ENCODE measurements around the gene ATG7. TPM values are rescaled to one million over a fixed set of nuclear protein-coding genes. Genes with fewer than 3 reads are reported as not detected.

ATG7 gene
- total and polyA plus RNA-seq, 4 donors, result 7.4 to 53.8 (median 15.6) TPM

- WGBS, result 94% methylated on average over 13 of the region's 13 CpGs
- H3K4me1 ChIP-seq (ENCODE audit: control insufficient read depth in 4 of 4, insufficient read depth in 4 of 4, low read length in 3 of 4), result peaks cover 5 to 14% (median 8%) of the 10 kb centered on the region in 4 donors
- no peaks in the 10 kb centered on the region for H3K9me3 ChIP-seq (ENCODE audit: control insufficient read depth in 4 of 4, low read length in 3 of 4)
- TF ChIP-seq NR2F2 (IDR thresholded peaks at IDR 0.05), result no peak
- DNase-seq (ENCODE audit: low spot score), result no peak
- H3K27ac ChIP-seq (ENCODE audit: low read depth in 1 of 2, low read length in 2 of 2), result no peak overlapping the region
- peaks cover 4 to 18% (median 11%) of the 10 kb centered on the region in 4 donors for H3K36me3 ChIP-seq (ENCODE audit: control insufficient read depth in 4 of 4, insufficient read depth in 3 of 4, low read depth in 1 of 4, low read length in 3 of 4)
- H3K9ac ChIP-seq (ENCODE audit: low read depth in 1 of 2, low read length in 2 of 2), result no peak overlapping the region
- no peaks in the 10 kb centered on the region for H3K27me3 ChIP-seq (ENCODE audit: control insufficient read depth in 4 of 4, insufficient read depth in 4 of 4, low read length in 3 of 4)
- no peak overlapping the region for H3K4me3 ChIP-seq (ENCODE audit: low read depth in 1 of 3, low read length in 3 of 3)
These were observed 283.1 kb downstream of the ATG7 start for GRCh38 chr3:11555211-11555782.

DNA sequence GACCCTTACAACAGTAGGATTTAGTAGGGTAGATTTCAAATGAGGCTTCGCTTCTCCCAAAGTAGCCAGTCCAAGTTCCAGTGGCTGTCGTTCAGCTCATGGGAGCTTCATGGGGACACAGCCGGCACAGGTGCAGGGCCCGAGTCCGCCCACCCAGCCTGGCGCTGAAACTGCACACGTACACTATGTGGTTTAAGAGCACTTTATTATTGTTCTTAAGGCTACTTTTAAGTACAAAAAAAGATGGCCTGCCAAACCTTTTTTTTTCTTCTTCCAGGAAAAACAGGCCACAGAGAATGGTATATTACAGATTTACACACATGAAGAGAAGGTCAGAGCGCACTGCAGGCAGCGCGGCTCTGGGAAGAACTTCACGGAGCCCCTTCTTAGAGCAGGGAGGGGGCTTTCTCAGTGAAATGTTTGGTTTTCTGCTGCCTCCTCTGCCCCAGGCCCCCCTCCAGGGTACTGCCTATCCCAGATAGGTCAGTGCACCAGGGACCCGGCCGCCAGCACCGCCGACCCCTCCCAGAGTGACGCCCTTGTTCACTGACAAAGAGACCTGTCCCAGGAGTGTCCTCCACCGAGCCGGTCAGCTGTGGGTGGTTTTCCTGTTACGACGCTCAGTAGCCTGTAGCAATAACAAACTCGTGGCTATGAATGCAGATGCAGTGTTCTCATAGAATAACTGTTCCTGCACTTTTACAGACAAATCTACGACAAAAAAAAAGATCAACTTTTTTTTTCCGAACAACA, 283.9 kb downstream of the ATG7 start:
- no peaks in the 10 kb centered on the region for H3K9me3 ChIP-seq (ENCODE audit: control insufficient read depth in 4 of 4, low read length in 3 of 4)
- peaks cover 5 to 14% (median 8%) of the 10 kb centered on the region in 4 donors for H3K4me1 ChIP-seq (ENCODE audit: control insufficient read depth in 4 of 4, insufficient read depth in 4 of 4, low read length in 3 of 4)
- H3K4me3 ChIP-seq (ENCODE audit: low read depth in 1 of 3, low read length in 3 of 3), result no peak overlapping the region
- no peaks in the 10 kb centered on the region for H3K27me3 ChIP-seq (ENCODE audit: control insufficient read depth in 4 of 4, insufficient read depth in 4 of 4, low read length in 3 of 4)
- no peak for DNase-seq (ENCODE audit: low spot score)
- no peak overlapping the region for H3K27ac ChIP-seq (ENCODE audit: low read depth in 1 of 2, low read length in 2 of 2)
- H3K36me3 ChIP-seq (ENCODE audit: control insufficient read depth in 4 of 4, insufficient read depth in 3 of 4, low read depth in 1 of 4, low read length in 3 of 4), result peaks cover 4 to 18% (median 11%) of the 10 kb centered on the region in 4 donors
- H3K9ac ChIP-seq (ENCODE audit: low read depth in 1 of 2, low read length in 2 of 2), result no peak overlapping the region
- WGBS, result 95% methylated on average over 23 of the region's 23 CpGs
- TF ChIP-seq ATF3 (IDR thresholded peaks at IDR 0.05) (no peak), EGR1 (IDR thresholded peaks at IDR 0.05; ENCODE audit: low read depth in 2 of 2) (no peak), SP1 (IDR thresholded peaks at IDR 0.05) (no peak), REST (IDR thresholded peaks at IDR 0.05) (no peak), ZBTB33 (IDR thresholded peaks at IDR 0.05) (no peak), JUND (IDR thresholded peaks at IDR 0.05) (no peak), NR2F2 (IDR thresholded peaks at IDR 0.05) (no peak), HNF4G (IDR thresholded peaks at IDR 0.05) (no peak)

GRCh38 chr3:11556851-11557644, 284.9 kb downstream of the ATG7 start:
- TF ChIP-seq FOXA1 (IDR thresholded peaks at IDR 0.05), result no peak
- H3K4me3 ChIP-seq (ENCODE audit: low read depth in 1 of 3, low read length in 3 of 3), result no peak overlapping the region
- no peak overlapping the region for H3K27ac ChIP-seq (ENCODE audit: low read depth in 1 of 2, low read length in 2 of 2)
- no peak overlapping the region for H3K9ac ChIP-seq (ENCODE audit: low read depth in 1 of 2, low read length in 2 of 2)
- no peak for DNase-seq (ENCODE audit: low spot score)
- H3K4me1 ChIP-seq (ENCODE audit: control insufficient read depth in 4 of 4, insufficient read depth in 4 of 4, low read length in 3 of 4), result peaks cover 5 to 14% (median 8%) of the 10 kb centered on the region in 4 donors
- peaks cover 4 to 18% (median 11%) of the 10 kb centered on the region in 4 donors for H3K36me3 ChIP-seq (ENCODE audit: control insufficient read depth in 4 of 4, insufficient read depth in 3 of 4, low read depth in 1 of 4, low read length in 3 of 4)
- H3K9me3 ChIP-seq (ENCODE audit: control insufficient read depth in 4 of 4, low read length in 3 of 4), result no peaks in the 10 kb centered on the region
- 84% methylated on average over 16 of the region's 16 CpGs for WGBS
- no peaks in the 10 kb centered on the region for H3K27me3 ChIP-seq (ENCODE audit: control insufficient read depth in 4 of 4, insufficient read depth in 4 of 4, low read length in 3 of 4)
